PC-9 (cell line): ENCODE data around the gene GATAD1.
"Not testable (repeated sequence)": the region's sequence is repeated elsewhere in the genome, so short reads cannot be mapped to it uniquely, and the experiment has no call there.

ENCODE experiments used
- EZH2 ChIP-seq: fragments of 200-600 bp; sonication (generic); IDR thresholded peaks from 2 replicates; pipeline ENCODE4 v1.8.0; 2017; ENCODE audit warnings: antibody characterized with exemption, low read depth
- TF ChIP-seq, protein P1 (sequence below): fragments of 200-600 bp; sonication (generic); conservative IDR thresholded peaks from 2 replicates; pipeline ENCODE4 v1.6.1; 2017; ENCODE audit warnings: mixed run types, antibody characterized with exemption, mild to moderate bottlenecking, moderate library complexity

DNA sequence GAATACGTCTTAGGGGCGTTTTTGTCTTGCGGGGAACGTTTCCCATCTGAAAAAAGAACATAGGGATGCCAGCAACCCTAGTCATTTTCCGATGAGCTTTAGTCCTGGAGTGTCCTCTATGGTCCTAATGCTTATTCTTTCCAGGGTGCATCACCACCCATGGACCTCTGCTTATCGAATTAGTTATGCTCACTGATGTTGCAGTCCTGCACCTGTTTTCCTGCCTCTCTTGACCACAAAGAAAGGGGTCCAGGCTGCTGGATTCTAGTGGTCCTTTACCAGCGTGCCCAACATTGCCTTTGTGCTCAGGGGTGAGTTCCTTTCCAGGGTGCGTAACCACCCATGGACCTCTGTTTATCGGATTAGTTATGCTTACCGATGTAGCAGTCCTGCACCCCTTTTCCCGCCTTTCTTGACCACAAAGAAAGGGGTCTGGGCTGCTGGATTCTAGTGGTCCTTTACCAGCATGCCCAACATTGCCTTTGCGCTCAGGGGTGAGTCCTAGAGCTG is 28.0 kb downstream of the GATAD1 start:
- TF ChIP-seq, protein P1, sequence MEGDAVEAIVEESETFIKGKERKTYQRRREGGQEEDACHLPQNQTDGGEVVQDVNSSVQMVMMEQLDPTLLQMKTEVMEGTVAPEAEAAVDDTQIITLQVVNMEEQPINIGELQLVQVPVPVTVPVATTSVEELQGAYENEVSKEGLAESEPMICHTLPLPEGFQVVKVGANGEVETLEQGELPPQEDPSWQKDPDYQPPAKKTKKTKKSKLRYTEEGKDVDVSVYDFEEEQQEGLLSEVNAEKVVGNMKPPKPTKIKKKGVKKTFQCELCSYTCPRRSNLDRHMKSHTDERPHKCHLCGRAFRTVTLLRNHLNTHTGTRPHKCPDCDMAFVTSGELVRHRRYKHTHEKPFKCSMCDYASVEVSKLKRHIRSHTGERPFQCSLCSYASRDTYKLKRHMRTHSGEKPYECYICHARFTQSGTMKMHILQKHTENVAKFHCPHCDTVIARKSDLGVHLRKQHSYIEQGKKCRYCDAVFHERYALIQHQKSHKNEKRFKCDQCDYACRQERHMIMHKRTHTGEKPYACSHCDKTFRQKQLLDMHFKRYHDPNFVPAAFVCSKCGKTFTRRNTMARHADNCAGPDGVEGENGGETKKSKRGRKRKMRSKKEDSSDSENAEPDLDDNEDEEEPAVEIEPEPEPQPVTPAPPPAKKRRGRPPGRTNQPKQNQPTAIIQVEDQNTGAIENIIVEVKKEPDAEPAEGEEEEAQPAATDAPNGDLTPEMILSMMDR: not testable (repeated sequence)
- TF ChIP-seq EZH2: not testable (repeated sequence)
